GM23248 (cell line): ENCODE results near the gene TSPAN4.

Experiments used
- EZH2 ChIP-seq: fragments of 200-600 bp; sonication (generic); IDR thresholded peaks from 2 replicates; pipeline ENCODE4 v1.6.1; 2018; ENCODE audit warnings: antibody characterized with exemption, mild to moderate bottlenecking; ENCODE audit not compliant: insufficient read depth, poor library complexity, severe bottlenecking
- EZH2phosphoT487 ChIP-seq: fragments of 200-600 bp; sonication (generic); IDR thresholded peaks from 2 replicates; pipeline ENCODE4 v1.6.1; 2018; ENCODE audit warnings: antibody characterized with exemption, moderate library complexity, mild to moderate bottlenecking, low read depth; ENCODE audit not compliant: insufficient read depth

DNA sequence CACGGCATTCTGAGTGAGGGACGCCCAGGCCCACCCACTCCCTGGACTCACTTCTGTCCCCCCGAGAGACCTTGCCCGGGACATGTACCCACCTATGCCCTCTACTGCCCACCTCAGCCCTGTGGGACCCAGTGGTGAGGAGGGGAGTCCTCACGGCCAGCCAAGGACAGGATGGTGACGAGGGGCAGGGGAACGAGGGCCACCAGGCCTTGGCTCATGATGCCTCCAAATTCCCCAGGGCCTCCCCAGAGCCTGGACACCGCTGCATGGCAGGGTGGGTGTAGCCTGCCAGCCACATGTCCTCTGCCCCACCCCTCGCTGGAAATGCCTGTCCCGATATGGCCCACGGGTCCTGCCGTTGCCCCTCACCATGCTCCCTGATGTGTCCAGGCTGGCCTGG is 26.1 kb downstream of the TSPAN4 start:
- TF ChIP-seq EZH2phosphoT487: no peak
- no peak for TF ChIP-seq EZH2
